Subcutaneous adipose tissue (tissue), 4 donors: ENCODE measurements around the gene C1QL2. TPM values are rescaled to one million over a fixed set of nuclear protein-coding genes. Genes with fewer than 3 reads are reported as not detected.

ENCODE experiments used
- CTCF ChIP-seq: fragments of 450-650 bp; IDR thresholded peaks from one replicate; pipeline ENCODE4 v1.5.1; 2016; ENCODE audit warnings: low read depth, mild to moderate bottlenecking, control low read depth, antibody characterized with exemption, moderate library complexity
- total RNA-seq, 4 donors: library from RNA; depleted of rRNA; stranded (reverse); fragments of >200 nt; gene quantifications; one replicate each; pipeline ENCODE4 v1.1.0, GENCODE V29; 2016

Gene C1QL2
- total RNA-seq, 4 donors from 2014 or later = not detected

GRCh38 chr2:119198240-119198840 is 39.8 kb upstream of the C1QL2 start:
- TF ChIP-seq CTCF = no peak

- no peak for TF ChIP-seq CTCF
These were observed 39.1 kb upstream of the C1QL2 start for GRCh38 chr2:119197529-119198239.

- TF ChIP-seq CTCF = no peak
These were observed 38.5 kb upstream of the C1QL2 start for GRCh38 chr2:119197126-119197405.

GRCh38 chr2:119196301-119197125 is 38.0 kb upstream of the C1QL2 start:
- TF ChIP-seq CTCF = no peak

GRCh38 chr2:119195887-119196286 is 37.3 kb upstream of the C1QL2 start:
- TF ChIP-seq CTCF = no peak

GRCh38 chr2:119195001-119195400 is 36.5 kb upstream of the C1QL2 start:
- no peak for TF ChIP-seq CTCF

GRCh38 chr2:119192893-119193292 is 34.3 kb upstream of the C1QL2 start:
- TF ChIP-seq CTCF = no peak
